ENCODE data around the gene TAMALIN.

TAMALIN gene

DNA sequence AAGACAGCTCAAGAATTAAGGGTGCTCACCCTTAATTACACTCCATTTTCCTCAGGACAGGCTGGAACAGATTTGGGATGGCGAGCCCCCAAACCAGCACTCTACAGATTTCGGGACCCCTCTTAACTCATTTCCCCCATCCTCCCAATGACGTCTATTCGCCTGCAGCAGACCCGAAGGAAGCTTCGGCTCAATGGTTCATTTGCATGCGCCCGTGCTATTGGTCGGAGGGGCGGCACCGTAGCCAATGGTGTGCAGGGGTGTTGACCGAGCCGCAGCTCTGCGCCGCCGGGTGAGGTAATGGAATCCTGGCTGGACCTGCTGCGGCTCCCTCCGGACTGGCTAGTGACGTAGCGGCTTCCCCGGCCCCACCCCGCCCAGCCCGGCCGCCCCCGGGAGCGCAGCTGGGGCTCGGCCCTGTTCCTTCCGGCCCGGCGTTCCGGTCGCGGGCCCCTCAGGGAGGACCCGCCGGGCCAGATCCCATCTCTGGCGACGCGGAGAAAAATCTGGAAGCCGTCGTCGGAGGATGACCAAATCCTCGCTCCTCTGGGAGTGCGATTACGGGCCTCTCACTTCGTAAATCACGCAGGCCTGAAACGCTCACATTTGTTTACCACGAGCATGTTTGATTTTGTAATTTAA is 26.2 kb downstream of the TAMALIN start:
- in situ Hi-C loops (cut with HindIII; ENCODE audit: low sequenced_read_pairs): loop anchor here (5.0 kb wide), 1 partner anchor 59 kb away; no protein-coding TSS in a partner anchor

DNA sequence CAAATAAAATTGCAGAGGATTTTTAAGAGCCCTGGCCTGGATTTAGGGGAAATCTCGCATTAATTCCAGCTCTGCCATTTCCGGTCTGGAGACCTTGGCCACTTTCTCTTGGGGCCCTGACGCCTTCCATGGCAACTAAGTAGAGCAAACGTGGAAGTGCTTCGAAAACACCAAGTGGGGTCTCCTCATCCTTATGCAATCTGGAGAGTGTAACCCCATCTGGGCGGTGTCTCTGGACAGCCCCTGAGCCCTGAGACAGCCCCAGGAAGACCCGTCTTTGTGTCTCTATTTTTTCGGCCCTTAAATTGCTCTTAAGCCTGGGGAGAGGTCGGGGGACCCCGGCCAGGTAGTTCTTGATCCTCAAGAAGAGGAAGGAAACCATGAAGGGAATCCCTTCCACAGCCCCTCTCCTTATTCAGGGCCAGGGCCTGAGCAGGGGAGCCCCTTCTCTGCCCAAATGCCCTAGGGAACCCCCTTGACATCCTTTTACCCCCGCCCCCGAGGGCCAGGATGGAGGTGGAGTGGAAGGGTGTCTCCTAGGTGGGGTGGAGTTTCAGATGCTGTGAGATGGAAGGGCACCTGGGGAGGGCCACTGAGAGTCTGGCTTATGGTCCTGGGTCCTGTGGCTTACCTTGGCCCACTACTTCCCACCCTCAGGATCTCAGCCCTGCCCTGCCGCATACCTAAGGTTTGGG is 26.8 kb downstream of the TAMALIN start:
- in situ Hi-C loops (cut with HindIII; ENCODE audit: low sequenced_read_pairs): loop anchor here (5.0 kb wide), 1 partner anchor 59 kb away; no protein-coding TSS in a partner anchor

DNA sequence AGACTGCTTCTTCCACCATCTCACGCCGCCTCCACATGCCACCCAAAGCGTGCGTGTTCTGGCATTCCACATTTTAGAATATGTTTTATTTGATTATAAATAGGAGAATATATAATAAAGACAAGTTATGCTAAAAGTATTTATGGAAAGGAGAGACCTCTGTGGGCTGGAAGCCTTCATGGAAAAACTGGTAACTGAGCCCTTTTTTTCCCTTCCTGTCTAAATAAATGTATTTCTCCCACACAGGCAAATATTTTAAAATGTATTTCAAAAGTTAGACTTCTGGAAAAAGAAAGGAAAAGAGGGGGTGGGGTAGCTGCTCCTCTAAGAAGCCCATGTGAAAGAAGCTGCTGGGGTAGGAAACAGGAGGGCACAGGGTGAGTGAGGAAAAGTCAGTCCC is 28.4 kb downstream of the TAMALIN start:
- in situ Hi-C loops (cut with HindIII; ENCODE audit: low sequenced_read_pairs): no loop called here

- in situ Hi-C loops (cut with HindIII; ENCODE audit: low sequenced_read_pairs): no loop called here
Observed at GRCh38 chr12:52035926-52036325, 29.2 kb downstream of the TAMALIN start.

GRCh38 chr12:52036587-52037171 is 29.9 kb downstream of the TAMALIN start:
- in situ Hi-C loops (cut with HindIII; ENCODE audit: low sequenced_read_pairs): no loop called here

DNA sequence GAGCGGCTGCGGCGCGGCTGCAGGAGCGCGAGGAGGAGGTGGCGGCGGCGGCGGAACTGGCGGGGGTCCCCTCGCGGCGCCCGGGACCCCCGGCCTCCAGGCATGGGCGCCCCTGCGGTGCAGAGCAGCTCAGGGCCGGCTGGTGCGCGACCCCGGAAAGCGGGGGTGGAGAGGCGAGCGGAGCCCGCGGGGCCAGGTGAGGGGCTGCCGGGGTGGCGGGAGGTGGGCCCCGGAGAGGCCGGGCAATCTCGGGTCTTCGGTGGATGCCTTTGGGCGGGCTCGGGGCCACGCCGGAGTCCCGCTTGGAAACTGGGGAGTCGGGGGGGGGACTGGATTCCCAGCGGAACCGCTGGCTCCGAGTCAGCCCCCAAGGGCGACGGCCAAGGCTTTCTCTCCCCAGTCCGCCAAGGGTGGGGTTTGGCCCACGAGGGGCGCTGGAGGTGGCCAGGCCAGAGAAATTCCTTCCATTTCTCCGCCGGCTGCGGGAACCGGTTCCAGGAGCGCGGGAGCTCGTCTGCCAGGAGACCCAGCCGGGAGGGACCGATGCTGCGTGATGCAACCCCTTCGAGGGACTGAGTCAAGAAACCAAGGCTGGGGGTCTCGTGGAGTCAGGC is 30.6 kb downstream of the TAMALIN start:
- in situ Hi-C loops (cut with HindIII; ENCODE audit: low sequenced_read_pairs): no loop called here

DNA sequence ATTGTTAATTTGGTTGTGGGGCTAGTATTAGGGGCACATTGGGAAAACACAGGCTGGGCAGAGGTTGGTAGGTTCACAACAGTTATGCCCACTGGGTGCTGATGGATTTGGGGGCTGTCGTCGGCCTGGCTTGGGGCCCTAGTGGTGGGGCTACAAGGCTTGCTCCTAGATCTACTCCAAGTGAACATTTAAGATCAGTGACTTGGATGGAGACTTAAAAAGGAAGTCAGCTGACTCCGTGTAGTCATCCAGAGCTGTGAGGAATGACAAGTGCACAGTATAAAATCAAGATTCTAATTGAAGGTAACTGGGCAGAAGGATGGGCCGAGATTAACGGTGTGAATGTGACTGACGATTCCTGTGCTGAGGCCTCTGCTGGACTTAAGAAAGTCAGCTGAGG is 31.7 kb downstream of the TAMALIN start:
- in situ Hi-C loops (cut with HindIII; ENCODE audit: low sequenced_read_pairs): no loop called here

DNA sequence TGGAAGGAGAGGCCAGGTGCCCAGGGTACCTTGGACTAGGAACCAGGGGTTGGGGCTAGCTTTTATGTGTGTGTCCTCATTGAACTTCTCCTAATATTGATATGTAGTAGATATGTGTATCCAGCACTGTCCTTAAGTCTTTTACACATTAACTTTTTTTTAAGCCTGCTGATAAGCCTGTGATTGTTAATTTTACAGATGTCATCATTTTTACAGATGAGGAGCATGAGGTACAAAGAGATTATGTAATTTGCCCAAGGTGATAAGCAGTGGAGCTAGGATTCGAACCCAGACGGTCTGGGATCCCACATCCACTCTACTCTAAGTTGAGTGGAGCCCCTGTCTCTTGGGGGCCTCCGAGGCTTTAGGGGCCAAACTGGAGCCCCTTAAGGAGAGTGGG is 34.3 kb downstream of the TAMALIN start:
- in situ Hi-C loops (cut with HindIII; ENCODE audit: low sequenced_read_pairs): no loop called here

GRCh38 chr12:52041695-52042123 is 35.0 kb downstream of the TAMALIN start:
- in situ Hi-C loops (cut with HindIII; ENCODE audit: low sequenced_read_pairs): no loop called here

- in situ Hi-C loops (cut with HindIII; ENCODE audit: low sequenced_read_pairs): no loop called here
Observed at GRCh38 chr12:52042706-52043385, 36.1 kb downstream of the TAMALIN start.

- in situ Hi-C loops (cut with HindIII; ENCODE audit: low sequenced_read_pairs): no loop called here
Observed at GRCh38 chr12:52043386-52044212, 36.9 kb downstream of the TAMALIN start.

GRCh38 chr12:52044292-52044983 is 37.7 kb downstream of the TAMALIN start:
- in situ Hi-C loops (cut with HindIII; ENCODE audit: low sequenced_read_pairs): no loop called here

- in situ Hi-C loops (cut with HindIII; ENCODE audit: low sequenced_read_pairs): no loop called here
Observed at GRCh38 chr12:52045794-52046199, 39.1 kb downstream of the TAMALIN start.

DNA sequence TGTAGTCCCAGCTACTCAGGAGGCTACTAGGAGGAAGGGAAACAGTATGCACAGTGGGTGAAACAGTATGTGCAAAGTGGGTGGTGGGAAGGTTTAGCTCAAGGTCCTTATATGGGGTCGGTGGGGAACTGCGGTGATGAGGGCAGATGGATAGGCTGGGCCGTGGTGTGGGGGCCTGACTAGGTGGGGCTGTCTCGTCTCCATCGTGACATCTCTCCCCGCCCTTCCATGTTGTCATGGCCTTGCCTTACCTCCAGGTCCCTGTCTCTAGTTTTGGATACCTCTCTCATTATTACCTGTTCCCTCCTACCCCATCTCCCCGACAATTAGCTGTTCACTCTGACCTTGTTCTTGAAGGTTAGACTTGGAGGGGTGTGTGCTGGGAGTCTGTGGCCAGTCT is 40.1 kb downstream of the TAMALIN start:
- in situ Hi-C loops (cut with HindIII; ENCODE audit: low sequenced_read_pairs): no loop called here

DNA sequence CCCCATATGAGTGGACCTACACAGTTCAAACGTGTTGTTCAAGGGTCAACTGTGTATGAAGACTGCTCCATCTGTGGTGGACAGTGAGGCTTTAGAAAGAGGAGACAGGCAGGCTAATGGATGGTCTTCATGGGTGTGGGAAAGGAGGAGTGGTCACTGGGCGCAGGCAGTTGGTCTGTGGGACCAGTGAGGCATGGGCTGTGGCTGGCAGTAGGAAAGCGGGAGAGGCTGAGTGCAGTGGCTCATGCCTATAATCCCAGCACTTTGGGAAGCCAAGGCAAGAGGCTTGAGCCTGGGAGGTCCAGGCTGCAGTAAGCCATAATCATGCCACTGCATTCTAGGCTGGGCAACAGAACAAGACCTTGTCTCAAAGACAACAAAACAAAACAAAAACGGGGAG is 42.5 kb downstream of the TAMALIN start:
- in situ Hi-C loops (cut with HindIII; ENCODE audit: low sequenced_read_pairs): no loop called here

GRCh38 chr12:52049688-52050087 is 42.9 kb downstream of the TAMALIN start:
- in situ Hi-C loops (cut with HindIII; ENCODE audit: low sequenced_read_pairs): no loop called here

DNA sequence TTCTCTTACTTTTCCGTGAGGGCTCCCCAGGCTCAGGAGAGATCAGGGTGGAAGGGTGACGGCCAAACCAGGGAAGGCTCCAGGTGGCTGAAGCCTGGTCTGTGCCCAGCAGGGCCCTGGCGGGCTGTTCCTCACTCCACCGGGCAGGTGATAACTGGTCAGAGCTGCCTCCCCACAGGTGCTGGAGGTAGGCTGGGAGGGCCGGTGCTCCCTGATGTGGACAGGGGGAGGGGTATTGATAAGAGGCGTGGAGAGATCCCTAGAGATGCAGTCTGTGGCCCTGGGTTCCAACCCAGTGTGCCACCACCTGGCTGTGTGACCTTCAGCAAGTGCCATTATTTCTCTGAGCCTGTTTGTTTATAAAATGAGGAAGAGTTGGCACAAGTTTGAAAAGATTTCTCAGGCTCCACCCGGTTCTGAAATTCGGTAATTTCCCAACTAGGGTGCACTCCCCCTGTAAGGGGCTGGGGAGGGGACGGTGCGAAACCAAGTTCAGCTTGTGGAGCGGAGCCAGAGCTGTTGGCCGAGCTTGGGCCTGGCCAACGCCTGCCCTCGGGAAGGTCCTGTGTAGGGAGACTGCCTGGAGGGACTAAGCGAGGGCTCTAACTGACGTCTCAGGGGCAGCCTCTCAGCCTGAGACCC is 43.5 kb downstream of the TAMALIN start:
- in situ Hi-C loops (cut with HindIII; ENCODE audit: low sequenced_read_pairs): no loop called here

GRCh38 chr12:52050758-52051541 is 44.2 kb downstream of the TAMALIN start, which contains the start of gene NR4A1:
Gene NR4A1, plus strand, starts transcription at chr12:52051442. Its CDS starts 2,887 bp downstream, at chr12:52054329.
- in situ Hi-C loops (cut with HindIII; ENCODE audit: low sequenced_read_pairs): no loop called here

Data from endothelial cell of hepatic sinusoid (primary cell).